NCI-H2081 treated with DMSO at 0.1 percent for 48 hours (cell line): ENCODE results near the gene MMS22L.
"Not testable (repeated sequence)": the region's sequence is repeated elsewhere in the genome, so short reads cannot be mapped to it uniquely, and the experiment has no call there.

Source experiments
- DNase-seq: peaks from one replicate; lab custom pipeline; 2025; lab: John Stamatoyannopoulos, UW

The MMS22L gene

GRCh38 chr6:97240222-97240621, 42.8 kb downstream of the MMS22L start:
- no peak for DNase-seq

- DNase-seq: no peak
Measured at GRCh38 chr6:97231911-97232310, 51.1 kb downstream of the MMS22L start.

- no peak for DNase-seq
Measured at GRCh38 chr6:97222903-97223302, 60.1 kb downstream of the MMS22L start.

GRCh38 chr6:97218912-97219311, 64.1 kb downstream of the MMS22L start:
- DNase-seq: no peak

GRCh38 chr6:97215157-97215769, 67.8 kb downstream of the MMS22L start:
- no peak for DNase-seq

GRCh38 chr6:97214671-97215070, 68.3 kb downstream of the MMS22L start:
- no peak for DNase-seq

GRCh38 chr6:97207383-97207782, 75.6 kb downstream of the MMS22L start:
- no peak for DNase-seq

- no peak for DNase-seq
Measured at GRCh38 chr6:97205966-97206365, 77.0 kb downstream of the MMS22L start.

- DNase-seq: no peak
Measured at GRCh38 chr6:97203343-97203742, 79.7 kb downstream of the MMS22L start.

GRCh38 chr6:97198046-97198565, 84.9 kb downstream of the MMS22L start:
- DNase-seq: no peak

- no peak for DNase-seq
Measured at GRCh38 chr6:97195117-97195516, 87.9 kb downstream of the MMS22L start.

- DNase-seq: no peak
Measured at GRCh38 chr6:97189767-97190166, 93.2 kb downstream of the MMS22L start.

GRCh38 chr6:97187951-97188350, 95.1 kb downstream of the MMS22L start:
- DNase-seq: no peak

- DNase-seq: no peak
Measured at GRCh38 chr6:97186416-97186999, 96.5 kb downstream of the MMS22L start.

- no peak for DNase-seq
Measured at GRCh38 chr6:97177905-97178304, 105.1 kb downstream of the MMS22L start.

- no peak for DNase-seq
Measured at GRCh38 chr6:97176468-97176867, 106.5 kb downstream of the MMS22L start.

GRCh38 chr6:97175806-97176205, 107.2 kb downstream of the MMS22L start:
- DNase-seq: no peak

GRCh38 chr6:97174471-97174870, 108.5 kb downstream of the MMS22L start:
- no peak for DNase-seq

- no peak for DNase-seq
Measured at GRCh38 chr6:97160280-97160679, 122.7 kb downstream of the MMS22L start.

- not testable (repeated sequence) for DNase-seq
Measured at GRCh38 chr6:97155447-97155846, 127.6 kb downstream of the MMS22L start.

GRCh38 chr6:97154015-97154414, 129.0 kb downstream of the MMS22L start:
- DNase-seq: no peak

- DNase-seq: no peak
Measured at GRCh38 chr6:97151601-97152000, 131.4 kb downstream of the MMS22L start.

GRCh38 chr6:97150932-97151331, 132.1 kb downstream of the MMS22L start:
- DNase-seq: no peak

GRCh38 chr6:97147421-97147820, 135.6 kb downstream of the MMS22L start:
- no peak for DNase-seq
